Loucy (cell line): ENCODE results near the gene FRMD1.

ENCODE experiments used
- EZH2phosphoT487 ChIP-seq: fragments of 200-600 bp; IDR thresholded peaks from 2 replicates; pipeline ENCODE4 v1.6.1; 2018; ENCODE audit warnings: antibody characterized with exemption, mild to moderate bottlenecking, moderate library complexity, borderline replicate concordance
- TF ChIP-seq, protein P1 (sequence below): fragments of 200-600 bp; sonication (generic); conservative IDR thresholded peaks from 2 replicates; pipeline ENCODE4 v1.5.1; 2014; ENCODE audit warnings: mild to moderate bottlenecking, antibody characterized with exemption, low read length

DNA sequence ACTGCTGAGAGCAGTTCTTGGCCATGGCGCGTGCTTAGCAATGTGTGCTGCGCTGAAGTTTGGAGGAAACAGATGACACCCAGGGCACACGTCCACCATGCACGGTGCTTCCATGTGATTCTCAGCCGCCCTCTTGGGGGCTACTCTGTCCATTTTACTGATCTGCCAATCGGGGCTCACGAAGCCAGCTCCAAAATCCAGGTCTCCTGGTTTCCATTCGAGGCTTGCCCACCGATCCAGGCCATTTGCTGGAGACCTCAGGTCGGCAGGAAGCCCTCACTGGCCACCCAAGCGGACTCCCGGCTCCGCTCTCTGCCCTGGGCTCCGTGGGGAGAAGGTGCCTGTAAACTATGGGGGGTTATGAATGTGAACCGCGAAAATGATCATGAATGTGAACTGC is 11.7 kb upstream of the FRMD1 start:
- TF ChIP-seq, protein P1, sequence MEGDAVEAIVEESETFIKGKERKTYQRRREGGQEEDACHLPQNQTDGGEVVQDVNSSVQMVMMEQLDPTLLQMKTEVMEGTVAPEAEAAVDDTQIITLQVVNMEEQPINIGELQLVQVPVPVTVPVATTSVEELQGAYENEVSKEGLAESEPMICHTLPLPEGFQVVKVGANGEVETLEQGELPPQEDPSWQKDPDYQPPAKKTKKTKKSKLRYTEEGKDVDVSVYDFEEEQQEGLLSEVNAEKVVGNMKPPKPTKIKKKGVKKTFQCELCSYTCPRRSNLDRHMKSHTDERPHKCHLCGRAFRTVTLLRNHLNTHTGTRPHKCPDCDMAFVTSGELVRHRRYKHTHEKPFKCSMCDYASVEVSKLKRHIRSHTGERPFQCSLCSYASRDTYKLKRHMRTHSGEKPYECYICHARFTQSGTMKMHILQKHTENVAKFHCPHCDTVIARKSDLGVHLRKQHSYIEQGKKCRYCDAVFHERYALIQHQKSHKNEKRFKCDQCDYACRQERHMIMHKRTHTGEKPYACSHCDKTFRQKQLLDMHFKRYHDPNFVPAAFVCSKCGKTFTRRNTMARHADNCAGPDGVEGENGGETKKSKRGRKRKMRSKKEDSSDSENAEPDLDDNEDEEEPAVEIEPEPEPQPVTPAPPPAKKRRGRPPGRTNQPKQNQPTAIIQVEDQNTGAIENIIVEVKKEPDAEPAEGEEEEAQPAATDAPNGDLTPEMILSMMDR, result no peak
- no peak for TF ChIP-seq EZH2phosphoT487
